HG03060 (cell line): Measurements from ENCODE around the gene CYB5B.

ENCODE experiments used
- ATAC-seq: cut with Tn5 transposase; IDR thresholded peaks from one replicate; pipeline ENCODE4 v1.9.1; 2021; ENCODE audit warnings: low read depth, moderate number of reproducible peaks; ENCODE audit not compliant: unreplicated experiment

The CYB5B gene

DNA sequence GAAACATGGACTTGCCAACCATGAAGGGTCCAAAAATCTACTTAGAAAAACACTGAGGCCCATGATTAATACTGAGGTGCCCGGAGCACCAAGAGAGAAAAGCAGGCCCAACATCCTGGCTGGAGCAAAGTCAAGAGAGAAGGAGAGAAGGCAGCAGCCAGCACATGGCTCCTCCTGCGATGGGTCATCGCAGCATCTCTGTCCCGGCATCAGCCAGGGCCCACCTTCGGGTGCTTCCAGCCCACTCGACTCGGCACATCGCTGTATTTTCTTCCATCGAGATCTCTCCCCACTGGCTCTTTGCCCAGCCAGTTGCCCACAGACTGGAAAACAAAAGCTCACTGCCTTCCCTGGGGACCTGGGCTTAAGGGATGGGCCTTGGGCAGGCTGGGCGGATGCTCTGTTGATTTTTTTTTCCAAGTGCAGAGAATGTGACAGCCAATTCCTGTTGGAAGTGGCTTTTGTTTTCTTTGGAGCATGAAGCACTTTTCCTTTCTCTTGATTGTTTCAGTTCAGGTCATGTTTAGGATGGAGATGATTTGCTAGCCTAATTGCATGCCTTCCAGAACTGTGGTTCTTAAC, 58.1 kb downstream of the CYB5B start:
- no peak for ATAC-seq

DNA sequence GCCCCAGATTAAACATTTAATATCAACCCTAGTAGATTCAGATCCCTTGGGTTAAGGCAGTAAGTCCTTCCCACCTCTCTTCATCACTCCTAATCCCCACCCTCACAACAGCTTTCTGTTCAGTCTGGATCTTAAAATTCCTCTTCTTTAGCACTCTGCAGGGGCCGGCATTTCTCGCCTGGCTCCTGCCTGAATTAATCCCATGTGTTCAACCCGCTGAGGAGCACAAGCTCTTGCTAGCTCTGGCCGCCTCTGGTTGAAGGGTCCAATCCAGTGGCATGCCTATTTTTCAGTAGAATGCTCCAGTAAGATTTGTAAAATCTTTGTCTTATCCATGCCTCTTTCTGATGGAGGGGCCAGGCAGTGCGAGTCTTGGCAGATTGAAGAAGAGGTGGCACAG, 59.2 kb downstream of the CYB5B start:
- ATAC-seq, result no peak

DNA sequence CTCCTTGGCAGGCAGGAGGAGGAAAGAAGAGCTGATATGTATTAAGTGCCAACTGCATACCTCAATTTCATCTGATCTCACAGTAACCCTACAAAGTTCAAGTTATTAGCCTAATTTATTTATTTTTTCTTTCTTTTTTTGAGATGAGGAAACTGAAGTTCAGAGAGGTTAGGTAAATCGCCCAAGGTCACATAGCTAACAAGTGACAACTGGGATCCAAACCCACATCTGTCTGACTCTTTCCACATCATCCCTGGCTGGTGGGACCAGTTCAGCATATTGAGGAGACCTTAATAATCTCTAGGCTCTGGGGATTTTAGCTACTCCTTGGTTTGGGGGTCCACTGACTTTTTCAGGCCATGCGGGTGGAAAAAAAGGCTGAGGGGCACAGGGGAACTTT, 60.9 kb downstream of the CYB5B start:
- no peak for ATAC-seq

DNA sequence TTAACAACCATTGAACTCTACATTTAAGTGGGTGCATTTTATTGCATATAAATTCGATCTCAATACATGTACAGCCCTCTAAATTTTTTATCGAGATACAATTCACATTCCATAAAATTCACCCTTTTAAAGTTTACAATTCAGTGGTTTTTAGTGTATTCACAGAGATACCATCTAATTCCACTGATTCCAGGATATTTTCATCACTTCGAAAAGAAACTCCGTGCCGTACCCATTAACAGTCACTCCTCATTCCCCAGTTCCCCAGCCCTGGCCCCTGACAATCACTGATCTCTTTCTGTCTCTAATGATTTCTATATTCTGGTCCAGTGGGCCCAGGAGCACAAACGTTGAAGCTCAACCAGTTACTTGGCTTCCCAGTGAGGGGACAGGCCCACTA, 61.4 kb downstream of the CYB5B start:
- ATAC-seq, result no peak

DNA sequence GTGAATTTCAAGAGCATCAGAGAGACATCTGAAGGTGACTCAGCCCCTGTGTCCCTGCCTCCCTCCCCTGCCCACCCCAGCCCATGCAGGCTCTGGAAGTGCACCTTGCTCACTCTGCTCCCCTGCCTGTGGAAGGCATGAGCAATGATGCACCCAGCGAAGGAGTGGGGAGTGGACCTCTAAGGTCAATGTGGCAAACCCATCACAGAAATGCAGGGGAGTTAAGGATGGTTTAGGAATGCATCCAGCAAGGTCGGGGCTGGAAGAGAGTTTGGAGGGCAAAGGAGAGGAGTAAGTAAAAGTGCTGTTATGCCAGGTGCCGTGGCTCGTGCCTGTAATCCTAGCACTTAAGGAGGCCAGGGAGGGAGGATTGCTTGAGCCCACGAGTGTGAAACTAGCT, 61.9 kb downstream of the CYB5B start:
- ATAC-seq, result no peak

DNA sequence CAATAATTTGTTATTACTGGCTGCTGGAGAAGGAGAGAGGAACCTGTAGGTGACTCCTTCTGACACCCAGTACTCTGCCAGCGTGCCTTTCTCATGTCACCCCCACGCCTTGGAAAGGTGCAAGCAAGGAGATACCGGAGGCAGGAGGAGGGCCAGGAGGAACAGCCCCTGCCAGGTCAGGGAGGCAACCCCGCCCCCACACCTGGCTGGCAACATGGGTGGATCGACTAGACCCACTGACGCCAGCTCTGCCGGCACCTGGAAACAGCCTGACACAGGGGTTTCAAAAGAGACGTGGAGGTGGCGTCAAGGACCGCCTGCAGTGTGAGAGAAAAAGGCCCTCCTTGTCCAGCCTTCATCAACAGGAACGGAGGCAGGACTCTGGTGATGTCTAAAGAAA, 62.3 kb downstream of the CYB5B start:
- no peak for ATAC-seq

DNA sequence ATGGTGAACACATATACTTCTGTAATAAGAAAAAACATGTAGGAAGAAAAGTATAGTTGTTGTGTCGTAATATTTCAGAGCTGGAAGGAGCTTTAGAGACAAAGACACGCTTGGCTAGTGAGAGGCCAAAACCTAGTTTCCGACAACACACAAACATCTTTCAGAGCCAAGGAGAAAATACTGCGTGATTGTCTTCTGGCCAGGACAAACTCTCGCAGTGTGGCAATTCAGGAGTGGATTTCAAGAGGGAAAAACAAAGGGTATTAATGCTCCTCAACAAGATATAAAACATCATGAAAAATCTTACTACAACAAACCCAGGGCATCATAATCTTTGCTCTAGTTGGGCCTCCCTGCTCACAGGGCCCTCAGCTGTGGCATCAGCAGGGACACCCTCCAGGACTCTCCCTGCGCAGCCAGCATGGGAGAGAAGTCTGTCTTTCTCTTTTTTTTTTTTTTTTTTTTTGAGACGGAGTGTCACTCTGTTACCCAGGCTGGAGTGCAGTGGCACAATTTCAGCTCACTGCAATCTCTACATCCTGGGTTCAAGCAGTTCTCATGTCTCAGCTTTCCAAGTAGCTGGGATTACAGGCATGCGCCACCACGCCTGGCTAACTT, 66.4 kb downstream of the CYB5B start:
- no peak for ATAC-seq

DNA sequence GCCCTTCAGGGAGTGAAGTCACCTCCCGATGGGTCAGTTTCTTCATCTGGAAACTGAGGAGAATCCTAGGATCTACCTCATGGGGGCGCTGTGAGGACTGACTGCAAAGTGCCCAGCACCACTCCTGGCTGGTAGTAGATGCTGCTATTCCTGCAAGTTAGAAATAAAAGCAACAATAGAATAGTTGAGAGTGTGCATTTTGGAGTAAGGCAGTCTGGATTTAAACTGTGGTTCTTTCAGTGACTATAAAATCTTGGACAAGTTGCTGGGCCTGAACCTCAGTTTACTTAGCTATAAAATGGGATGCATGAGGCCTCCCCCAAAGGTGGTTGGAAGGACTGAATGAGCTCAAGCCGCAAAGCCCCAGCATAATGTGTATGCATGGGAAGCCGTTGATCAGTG, 70.6 kb downstream of the CYB5B start:
- no peak for ATAC-seq

DNA sequence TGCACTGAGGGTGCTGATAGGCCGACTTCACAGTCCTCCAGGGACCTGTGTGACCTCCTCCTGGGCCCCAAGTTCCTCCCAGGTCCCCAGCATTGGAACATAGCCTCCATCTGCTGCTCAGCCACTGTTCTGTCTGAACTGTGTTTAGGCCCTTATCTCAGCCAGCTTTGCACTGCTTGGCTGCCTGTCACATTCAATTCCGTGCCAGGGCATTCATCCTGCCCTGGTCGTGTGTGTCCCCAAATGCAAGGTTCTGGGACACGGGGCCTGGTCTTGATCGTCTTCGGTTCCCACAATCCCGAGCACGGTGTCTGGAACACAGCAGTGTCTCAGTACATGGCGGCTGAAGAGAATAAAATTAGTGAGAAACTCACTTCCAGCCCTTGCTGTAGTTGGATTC, 71.4 kb downstream of the CYB5B start:
- no peak for ATAC-seq

DNA sequence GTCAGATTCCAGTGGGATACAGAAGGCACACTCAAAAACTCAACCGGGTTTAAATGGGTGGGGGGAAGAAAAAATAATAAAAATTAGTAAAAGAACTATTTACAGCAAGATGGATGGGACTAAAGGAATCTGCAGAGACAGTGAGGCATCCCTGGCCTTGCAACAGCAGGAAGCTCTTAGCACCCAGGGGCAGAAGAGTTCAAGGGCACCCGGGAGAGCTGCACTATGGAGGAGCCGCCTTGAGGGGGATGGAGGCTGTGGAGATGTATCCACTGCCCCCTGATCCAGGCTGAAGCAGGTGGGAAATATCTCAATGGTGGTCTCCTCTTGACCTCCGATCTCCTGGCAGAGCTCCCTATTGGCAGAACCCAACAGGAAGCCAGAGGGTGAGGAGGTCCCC, 72.0 kb downstream of the CYB5B start:
- ATAC-seq, result no peak

DNA sequence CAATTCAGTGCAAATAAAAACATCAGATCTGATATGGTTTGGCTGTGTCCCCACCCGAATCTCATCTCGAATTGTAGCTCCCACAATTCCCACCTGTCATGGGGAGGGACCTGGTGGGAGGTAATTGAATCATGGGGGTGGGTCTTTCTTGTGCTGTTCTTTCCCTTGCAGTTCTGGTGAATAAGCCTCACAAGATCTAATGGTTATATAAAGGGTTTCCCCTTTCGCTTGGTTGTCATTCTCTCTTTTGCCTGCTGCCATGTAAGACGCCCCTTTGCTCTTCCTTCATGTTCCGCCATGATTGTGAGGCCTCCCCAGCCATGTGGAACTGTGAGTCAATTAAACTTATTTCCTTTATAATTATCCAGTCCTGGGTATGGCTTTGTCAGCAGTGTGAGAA, 72.5 kb downstream of the CYB5B start:
- ATAC-seq, result no peak

DNA sequence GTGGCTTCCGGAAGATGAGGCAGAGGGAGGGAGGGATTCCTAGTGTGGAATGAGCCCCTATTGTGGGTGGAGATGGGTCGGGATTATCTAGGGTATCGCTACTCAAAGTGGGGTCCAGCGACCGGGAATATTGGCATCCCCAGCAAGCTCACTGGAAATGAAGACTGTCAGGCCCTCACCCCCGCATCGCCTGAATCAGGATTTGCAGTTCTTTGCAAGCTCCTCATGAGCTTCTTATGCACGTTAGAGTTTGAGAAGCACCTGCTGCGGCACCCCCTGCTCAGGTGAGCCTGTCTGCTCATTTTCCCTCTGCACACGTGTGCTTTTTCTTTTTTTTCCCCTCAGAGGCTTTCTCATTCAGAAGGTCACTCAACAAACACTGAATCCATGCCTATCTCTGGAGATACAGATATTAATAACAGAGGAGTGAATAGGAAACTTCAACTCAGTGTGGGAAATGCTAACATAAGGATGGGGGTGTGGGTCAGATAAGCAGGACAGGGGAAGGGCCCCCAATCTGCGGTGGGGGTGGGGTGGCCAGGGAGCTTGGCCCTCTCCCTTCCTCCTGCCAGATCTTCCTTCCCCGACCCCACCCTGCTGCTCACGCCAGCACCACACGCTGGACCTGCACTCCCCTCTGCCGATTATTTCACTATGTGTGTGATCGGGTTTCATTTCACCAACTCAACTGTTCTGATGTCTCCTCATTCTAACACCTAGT, 73.6 kb downstream of the CYB5B start:
- ATAC-seq, result no peak

DNA sequence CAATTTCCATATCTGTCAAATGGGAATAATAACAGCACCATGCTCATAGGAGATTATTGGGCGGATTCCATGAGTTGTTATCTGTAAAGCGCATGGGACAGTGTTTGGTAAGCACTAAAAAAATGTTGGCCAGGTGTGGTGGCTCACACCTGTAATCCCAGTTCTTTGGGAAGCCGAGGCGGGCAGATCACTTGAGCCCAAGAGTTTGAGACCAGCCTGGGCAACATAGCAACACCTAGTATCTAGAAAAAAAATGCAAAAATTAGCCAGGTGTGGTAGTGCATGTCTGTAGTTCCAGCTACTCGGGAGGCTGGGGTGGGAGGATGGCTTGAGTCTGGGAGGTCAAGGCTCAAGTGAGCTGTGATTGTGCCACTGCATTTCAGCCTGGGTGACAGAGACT, 74.5 kb downstream of the CYB5B start:
- ATAC-seq, result no peak

DNA sequence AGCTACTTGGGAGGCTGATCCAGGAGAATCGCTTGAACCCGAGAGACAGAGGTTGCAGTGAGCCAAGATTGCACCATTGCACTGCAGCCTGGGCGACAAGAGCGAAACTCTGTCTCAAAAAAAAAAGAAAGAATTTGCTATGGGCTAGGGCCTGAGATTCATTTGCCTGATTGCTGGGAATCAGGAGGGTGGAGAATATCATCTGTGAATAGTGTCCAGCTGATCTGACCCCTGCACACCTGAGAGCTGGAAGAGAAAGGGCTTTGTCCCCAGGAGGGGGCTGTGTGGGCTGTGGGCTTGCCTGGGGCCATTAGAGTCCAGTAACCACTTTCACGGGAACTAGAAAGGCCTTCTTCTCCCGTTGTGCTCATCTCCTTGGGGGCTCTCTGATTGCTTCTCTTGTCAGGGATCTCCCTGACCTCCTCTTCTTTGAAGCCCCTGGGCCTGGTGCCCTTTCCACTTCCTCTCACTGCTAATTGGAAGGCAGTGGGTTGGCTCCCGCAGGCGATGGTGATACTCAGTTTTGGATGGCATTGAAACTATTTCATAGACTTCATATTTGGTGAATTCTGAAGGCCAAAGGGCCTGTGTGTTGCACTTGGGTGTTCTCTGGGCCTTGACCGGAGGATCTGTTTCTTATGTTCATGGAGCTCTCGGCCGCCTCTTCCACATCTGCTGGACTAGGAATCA, 75.3 kb downstream of the CYB5B start:
- ATAC-seq, result no peak

DNA sequence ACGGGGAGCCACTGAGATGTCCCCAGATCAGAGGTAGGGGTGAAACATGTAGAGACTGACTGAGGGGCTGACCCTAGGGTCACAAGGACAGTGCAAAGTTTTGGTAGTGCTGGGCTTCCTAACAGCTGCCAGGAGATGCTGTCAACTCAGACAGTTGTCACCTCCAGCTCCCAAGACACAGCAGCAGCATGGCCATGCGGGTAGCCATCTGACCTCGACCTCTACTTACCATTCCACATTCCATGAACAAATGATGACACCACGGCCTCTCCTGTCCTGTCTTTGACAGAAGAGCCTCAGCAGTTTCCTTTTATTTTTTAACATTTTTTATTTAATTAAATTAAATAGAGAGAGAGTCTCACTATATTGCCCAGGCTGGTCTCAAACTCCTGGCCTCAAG, 76.1 kb downstream of the CYB5B start:
- no peak for ATAC-seq

DNA sequence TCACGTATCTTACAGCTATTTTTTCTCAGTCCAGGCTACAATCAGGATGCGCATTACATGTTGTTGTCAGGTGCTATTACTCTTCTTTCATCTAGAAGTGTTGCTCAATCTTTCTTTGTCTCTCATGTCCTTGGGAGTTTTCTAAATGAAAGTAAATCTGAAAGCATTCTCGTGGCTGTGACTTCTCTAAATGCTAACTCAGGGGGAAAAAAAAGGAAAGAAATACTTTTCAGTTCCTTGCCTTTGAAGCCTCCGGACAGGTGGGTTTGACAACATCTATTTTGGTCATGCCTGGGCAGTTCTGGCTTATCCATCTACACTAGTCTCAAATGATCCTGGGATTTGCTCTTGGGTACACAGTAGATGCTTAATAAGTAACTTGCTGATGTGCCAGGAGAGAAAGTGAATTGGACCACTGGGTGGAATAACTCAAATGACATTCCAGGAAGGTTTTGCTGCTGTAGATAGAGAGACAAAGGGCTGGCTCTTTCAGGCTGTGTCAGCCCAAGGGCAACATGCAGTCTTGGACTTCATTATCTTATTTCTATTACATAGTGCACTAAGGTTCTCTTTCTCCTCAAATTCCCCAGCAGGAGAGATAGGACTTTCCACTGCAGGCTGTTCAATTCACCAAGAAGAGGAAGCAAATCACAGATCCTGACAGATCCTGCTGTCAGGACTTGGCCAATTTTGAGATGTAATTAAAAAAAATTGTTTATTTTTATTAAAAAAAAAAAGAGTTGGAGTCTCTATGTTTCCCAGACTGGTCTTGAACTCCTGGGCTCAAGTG, 77.7 kb downstream of the CYB5B start:
- no peak for ATAC-seq

DNA sequence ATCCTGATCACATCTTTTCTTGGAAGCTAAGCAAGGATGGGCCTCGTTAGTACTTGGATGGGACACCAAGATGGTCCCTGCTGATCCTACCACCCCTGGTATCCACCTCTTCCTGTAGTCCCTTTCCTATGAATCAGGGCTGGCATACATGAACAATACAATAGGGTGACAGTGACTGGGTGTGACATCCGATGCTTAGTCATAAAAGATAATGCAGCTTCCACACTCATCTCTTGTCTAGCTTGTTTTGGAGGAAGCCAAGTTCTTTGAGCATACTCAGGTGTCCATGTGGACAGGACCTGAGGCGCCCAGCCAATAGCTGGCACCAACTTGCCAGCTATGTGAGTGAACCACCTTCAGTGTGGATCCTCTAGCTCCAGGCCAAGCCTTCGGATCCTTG, 78.8 kb downstream of the CYB5B start:
- no peak for ATAC-seq

DNA sequence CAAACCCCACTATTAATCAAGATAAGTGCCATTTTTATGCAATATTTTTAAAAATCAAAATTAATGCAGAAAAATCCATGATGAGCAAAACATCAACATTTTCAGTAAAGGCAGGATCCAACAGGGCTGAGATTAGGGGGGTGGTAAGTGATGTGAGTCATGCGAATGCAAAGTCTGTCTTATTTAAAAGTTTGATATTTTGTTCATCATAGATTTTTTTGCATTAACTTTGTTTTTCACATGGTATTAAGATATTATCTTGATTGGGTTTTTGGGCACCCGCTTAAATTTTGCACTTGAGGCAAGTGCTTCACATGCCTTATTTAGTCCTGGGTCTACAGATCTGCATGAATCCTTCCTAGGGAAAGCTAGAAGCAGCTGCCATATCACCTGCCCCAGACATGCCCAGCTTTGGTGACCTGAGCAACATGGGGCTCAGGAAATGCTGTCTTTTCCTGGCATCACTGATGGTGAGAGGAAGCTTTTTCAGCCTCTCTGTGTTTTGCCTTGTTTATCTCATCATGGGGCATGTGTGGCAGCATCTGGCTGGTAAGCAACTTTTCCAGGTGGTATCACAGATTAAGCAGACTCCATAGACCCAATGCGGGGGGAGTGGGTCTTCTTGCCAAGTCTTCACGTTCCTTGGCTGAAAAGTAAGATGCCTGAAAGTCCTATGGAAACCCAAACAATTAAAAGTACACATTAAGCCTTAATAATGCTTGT, 83.8 kb downstream of the CYB5B start:
- ATAC-seq, result no peak

DNA sequence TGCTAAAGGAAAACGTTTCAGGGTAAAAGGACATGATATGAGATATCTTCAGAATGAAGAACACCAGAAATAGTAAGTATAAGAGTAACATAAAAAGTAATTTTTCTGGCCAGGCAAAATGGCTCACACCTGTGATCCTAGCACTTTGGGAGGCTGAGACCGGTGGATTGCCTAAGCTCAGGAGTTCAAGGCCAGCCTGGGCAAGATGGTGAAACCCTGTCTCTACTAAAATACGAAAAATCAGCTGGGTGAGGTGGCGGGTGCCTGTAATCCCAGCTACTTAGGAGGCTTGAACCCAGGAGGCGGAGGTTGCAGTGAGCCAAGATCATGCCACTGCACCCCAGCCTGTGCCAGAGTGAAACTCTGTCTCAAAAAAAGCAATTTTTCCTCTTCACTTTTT, 84.7 kb downstream of the CYB5B start:
- ATAC-seq, result no peak

DNA sequence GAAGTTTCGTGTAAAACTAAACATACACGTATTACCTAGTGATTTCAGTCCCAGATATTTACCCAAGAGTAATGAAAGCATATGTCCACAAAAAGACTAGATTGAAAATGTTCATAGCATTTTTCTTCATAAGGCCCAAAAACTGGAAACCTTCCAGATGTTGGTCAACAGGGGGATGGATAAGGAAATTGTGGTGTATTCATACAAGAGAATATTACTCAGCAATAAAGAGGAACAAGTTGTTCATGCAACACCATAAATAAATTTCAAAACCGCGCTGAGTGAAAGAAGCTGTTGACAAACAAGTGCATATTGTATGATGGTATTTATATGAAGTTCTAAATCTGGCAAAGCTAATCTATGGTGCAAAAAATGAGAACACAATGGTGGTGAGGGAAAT, 87.2 kb downstream of the CYB5B start:
- no peak for ATAC-seq
